ENCODE data around the gene TBC1D10A. TPM values are rescaled to one million over a fixed set of nuclear protein-coding genes. Genes with fewer than 3 reads are reported as not detected.

The TBC1D10A gene
- total and polyA plus RNA-seq, 2 donors (not counting 1 experiment from before 2014, with no cell fraction given) = 10.8 to 11.7 TPM

- H3K4me2 ChIP-seq (ENCODE audit: extremely low read depth, insufficient read depth, low read length) = peak overlapping the region; percentile 99
- H3K79me2 ChIP-seq (ENCODE audit: control insufficient read depth, insufficient read depth, low read length) = peaks cover 49% of the 10 kb centered on the region
- no peaks in the 10 kb centered on the region for H3K27me3 ChIP-seq (ENCODE audit: control insufficient read depth, insufficient read depth, low read length)
- H4K20me1 ChIP-seq (ENCODE audit: control insufficient read depth, extremely low read depth, insufficient read depth, low read length) = no peaks in the 10 kb centered on the region
- TF ChIP-seq EZH2 (IDR thresholded peaks at IDR 0.05; ENCODE audit: low read length, missing control alignments) = no peak
- TF ChIP-seq CTCF (conservative IDR thresholded peaks at IDR 0.05 in 1 of 2, IDR thresholded peaks at IDR 0.05 in 1 of 2; ENCODE audit: low read depth in 1 of 2, low read length in 2 of 2) = no peak
- H3K27ac ChIP-seq (ENCODE audit: insufficient read depth, low read length) = peak overlapping the region; percentile 95
- H3K9ac ChIP-seq (ENCODE audit: insufficient read depth, low read length) = peak overlapping the region; percentile 96
- peaks cover 45% of the 10 kb centered on the region for H3K4me1 ChIP-seq (ENCODE audit: control insufficient read depth, extremely low read depth, insufficient read depth, low read length)
- peak in 1 of 2 donors; percentile 36 for DNase-seq (ENCODE audit: low read depth in 2 of 2)
- no peaks in the 10 kb centered on the region for H3K9me3 ChIP-seq (ENCODE audit: control insufficient read depth, insufficient read depth, low read depth, low read length)
- H3K4me3 ChIP-seq (replicated peaks in 1 of 4; ENCODE audit: control extremely low read depth in 1 of 4, insufficient read depth in 1 of 4, low read depth in 3 of 4, low read length in 4 of 4) = peak overlapping the region; percentile 57 to 82 (median 68)
- H2AFZ ChIP-seq (ENCODE audit: low read length) = no peak overlapping the region
- peaks cover 19% of the 10 kb centered on the region for H3K36me3 ChIP-seq (ENCODE audit: control insufficient read depth, insufficient read depth, low read length)
These were observed 81.4 kb downstream of the TBC1D10A start for GRCh38 chr22:30245181-30245984.

DNA sequence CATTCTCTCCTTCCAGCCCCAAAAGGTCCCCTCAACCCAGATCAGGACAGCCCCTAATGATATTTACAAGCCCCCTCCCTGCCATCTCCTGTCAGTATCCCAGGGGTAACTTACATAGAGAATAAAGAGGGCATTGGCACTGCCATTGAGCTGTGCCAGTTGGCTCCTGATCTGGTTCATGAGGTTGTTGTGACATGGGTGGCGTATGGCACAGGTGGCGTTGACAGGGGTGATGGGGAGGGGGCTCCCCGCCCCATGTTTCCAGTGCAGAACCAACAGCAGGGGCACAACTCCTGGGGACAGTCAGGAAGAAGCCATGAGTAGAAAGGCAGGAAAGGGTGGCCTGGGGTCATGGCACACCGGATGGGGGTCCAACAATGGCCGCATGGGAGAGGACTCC, 82.1 kb downstream of the TBC1D10A start:
- H3K36me3 ChIP-seq (ENCODE audit: control insufficient read depth, insufficient read depth, low read length) = peaks cover 19% of the 10 kb centered on the region
- peaks cover 49% of the 10 kb centered on the region for H3K79me2 ChIP-seq (ENCODE audit: control insufficient read depth, insufficient read depth, low read length)
- peak overlapping the region; percentile 95 for H3K27ac ChIP-seq (ENCODE audit: insufficient read depth, low read length)
- H3K9ac ChIP-seq (ENCODE audit: insufficient read depth, low read length) = no peak overlapping the region
- no peaks in the 10 kb centered on the region for H4K20me1 ChIP-seq (ENCODE audit: control insufficient read depth, extremely low read depth, insufficient read depth, low read length)
- no peaks in the 10 kb centered on the region for H3K9me3 ChIP-seq (ENCODE audit: control insufficient read depth, insufficient read depth, low read depth, low read length)
- H3K27me3 ChIP-seq (ENCODE audit: control insufficient read depth, insufficient read depth, low read length) = no peaks in the 10 kb centered on the region
- H3K4me3 ChIP-seq (replicated peaks in 1 of 4; ENCODE audit: control extremely low read depth in 1 of 4, insufficient read depth in 1 of 4, low read depth in 3 of 4, low read length in 4 of 4) = peak overlapping the region in 3 of 4 experiments; percentile 63 to 82 (median 72)
- H3K4me1 ChIP-seq (ENCODE audit: control insufficient read depth, extremely low read depth, insufficient read depth, low read length) = peaks cover 46% of the 10 kb centered on the region
- no peak for DNase-seq (ENCODE audit: low read depth in 2 of 2)
- H2AFZ ChIP-seq (ENCODE audit: low read length) = no peak overlapping the region
- peak overlapping the region; percentile 99 for H3K4me2 ChIP-seq (ENCODE audit: extremely low read depth, insufficient read depth, low read length)
- TF ChIP-seq CTCF (conservative IDR thresholded peaks at IDR 0.05 in 1 of 2, IDR thresholded peaks at IDR 0.05 in 1 of 2; ENCODE audit: low read depth in 1 of 2, low read length in 2 of 2) (no peak), EZH2 (IDR thresholded peaks at IDR 0.05; ENCODE audit: low read length, missing control alignments) (no peak)

GRCh38 chr22:30244066-30244465, 82.7 kb downstream of the TBC1D10A start:
- Histone ChIP-seq H3K27me3 (ENCODE audit: control insufficient read depth, insufficient read depth, low read length) (no peaks in the 10 kb centered on the region), H4K20me1 (ENCODE audit: control insufficient read depth, extremely low read depth, insufficient read depth, low read length) (no peaks in the 10 kb centered on the region), H3K9me3 (ENCODE audit: control insufficient read depth, insufficient read depth, low read depth, low read length) (no peaks in the 10 kb centered on the region), H3K4me2 (ENCODE audit: extremely low read depth, insufficient read depth, low read length) (peak overlapping the region; percentile 99), H3K4me1 (ENCODE audit: control insufficient read depth, extremely low read depth, insufficient read depth, low read length) (peaks cover 45% of the 10 kb centered on the region), H3K27ac (ENCODE audit: insufficient read depth, low read length) (no peak overlapping the region), H2AFZ (ENCODE audit: low read length) (no peak overlapping the region), H3K9ac (ENCODE audit: insufficient read depth, low read length) (no peak overlapping the region), H3K79me2 (ENCODE audit: control insufficient read depth, insufficient read depth, low read length) (peaks cover 49% of the 10 kb centered on the region), H3K36me3 (ENCODE audit: control insufficient read depth, insufficient read depth, low read length) (peaks cover 22% of the 10 kb centered on the region), H3K4me3 (replicated peaks in 1 of 4; ENCODE audit: control extremely low read depth in 1 of 4, insufficient read depth in 1 of 4, low read depth in 3 of 4, low read length in 4 of 4) (peak overlapping the region in 1 of 4 experiments; percentile 82)
- TF ChIP-seq EZH2 (IDR thresholded peaks at IDR 0.05; ENCODE audit: low read length, missing control alignments) (no peak), CTCF (conservative IDR thresholded peaks at IDR 0.05 in 1 of 2, IDR thresholded peaks at IDR 0.05 in 1 of 2; ENCODE audit: low read depth in 1 of 2, low read length in 2 of 2) (no peak)
- no peak for DNase-seq (ENCODE audit: low read depth in 2 of 2)
